ENCODE data around the gene RANBP1.

Gene RANBP1

DNA sequence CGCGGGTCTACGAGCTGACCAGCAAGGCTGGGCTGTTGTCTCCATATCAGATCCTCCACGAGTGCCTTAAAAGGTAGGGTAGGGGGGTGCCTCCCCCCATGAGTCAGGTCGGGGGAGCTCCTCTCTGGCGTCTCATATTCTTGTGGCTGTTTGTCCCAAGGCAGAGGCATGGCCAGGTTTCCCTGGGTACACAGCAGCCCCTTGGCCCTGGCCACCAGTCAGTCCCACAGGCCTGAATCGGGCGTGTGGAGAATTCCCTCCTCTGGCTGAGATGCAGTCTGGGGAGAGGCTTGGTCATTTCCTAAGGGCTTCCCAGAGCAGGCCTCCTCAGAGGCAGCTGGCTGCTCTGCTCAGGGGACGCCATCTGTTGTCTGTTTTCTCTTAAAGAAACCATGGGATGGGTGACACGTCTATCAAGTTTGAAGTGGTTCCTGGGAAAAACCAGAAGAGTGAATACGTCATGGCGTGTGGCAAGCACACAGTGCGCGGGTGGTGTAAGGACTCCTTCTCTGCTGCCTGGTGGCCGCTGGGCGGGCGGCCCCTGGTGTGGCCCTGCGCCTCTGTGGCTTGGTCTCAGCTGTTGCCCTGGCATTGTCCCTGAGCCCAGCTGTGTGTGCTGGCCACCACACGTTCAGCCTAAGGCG, 9.6 kb upstream of the RANBP1 start:
- DNase-seq (ENCODE audit: extremely low read depth, low read depth), result no peak
- TF ChIP-seq, protein P1, sequence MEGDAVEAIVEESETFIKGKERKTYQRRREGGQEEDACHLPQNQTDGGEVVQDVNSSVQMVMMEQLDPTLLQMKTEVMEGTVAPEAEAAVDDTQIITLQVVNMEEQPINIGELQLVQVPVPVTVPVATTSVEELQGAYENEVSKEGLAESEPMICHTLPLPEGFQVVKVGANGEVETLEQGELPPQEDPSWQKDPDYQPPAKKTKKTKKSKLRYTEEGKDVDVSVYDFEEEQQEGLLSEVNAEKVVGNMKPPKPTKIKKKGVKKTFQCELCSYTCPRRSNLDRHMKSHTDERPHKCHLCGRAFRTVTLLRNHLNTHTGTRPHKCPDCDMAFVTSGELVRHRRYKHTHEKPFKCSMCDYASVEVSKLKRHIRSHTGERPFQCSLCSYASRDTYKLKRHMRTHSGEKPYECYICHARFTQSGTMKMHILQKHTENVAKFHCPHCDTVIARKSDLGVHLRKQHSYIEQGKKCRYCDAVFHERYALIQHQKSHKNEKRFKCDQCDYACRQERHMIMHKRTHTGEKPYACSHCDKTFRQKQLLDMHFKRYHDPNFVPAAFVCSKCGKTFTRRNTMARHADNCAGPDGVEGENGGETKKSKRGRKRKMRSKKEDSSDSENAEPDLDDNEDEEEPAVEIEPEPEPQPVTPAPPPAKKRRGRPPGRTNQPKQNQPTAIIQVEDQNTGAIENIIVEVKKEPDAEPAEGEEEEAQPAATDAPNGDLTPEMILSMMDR (IDR thresholded peaks at IDR 0.05; ENCODE audit: low read depth, low read length), result no peak

DNA sequence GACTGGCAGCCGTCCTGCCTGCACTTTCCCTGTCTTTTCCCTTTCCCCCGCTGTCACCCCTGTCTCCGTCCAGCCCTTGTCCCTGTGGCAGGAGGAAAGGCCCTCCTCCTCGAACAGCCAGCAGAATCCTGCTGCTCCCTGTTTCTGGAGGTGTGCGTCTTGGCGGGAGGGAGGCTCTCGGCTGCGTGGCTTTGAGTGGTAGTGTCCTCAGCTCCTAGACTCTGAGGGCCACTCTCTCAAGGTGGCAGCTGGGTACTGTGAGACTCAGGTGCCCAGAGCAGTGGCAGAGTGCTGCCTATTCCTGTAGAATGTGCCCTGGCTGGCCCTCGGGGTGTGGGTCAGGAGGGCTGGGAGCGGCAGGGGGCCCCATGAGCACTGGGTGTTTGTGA, 9.1 kb upstream of the RANBP1 start:
- TF ChIP-seq, protein P1 (IDR thresholded peaks at IDR 0.05; ENCODE audit: low read depth, low read length), result no peak
- DNase-seq (ENCODE audit: extremely low read depth, low read depth), result no peak

DNA sequence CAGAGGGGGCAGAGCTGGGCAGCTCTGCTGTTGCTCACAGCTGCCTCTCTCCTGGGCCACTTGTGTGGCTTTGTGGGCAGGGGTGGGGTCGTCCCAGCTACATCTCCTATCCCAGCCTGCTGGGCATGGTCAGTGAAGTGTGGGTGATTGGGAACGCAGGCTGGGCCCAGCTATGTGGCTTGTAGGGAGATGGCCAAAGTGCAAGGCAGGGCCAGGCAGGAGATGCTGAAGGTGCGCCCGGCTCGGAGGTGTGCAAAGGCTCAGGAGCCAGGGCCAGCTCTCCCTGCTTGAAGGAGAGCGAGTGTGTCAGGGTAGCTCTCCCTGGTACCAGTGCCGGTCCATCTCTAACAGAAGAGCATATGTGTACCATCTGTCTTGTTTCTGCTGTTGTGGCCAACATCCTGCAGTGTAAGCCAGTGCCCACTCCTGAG, 8.4 kb upstream of the RANBP1 start:
- DNase-seq (ENCODE audit: extremely low read depth, low read depth), result no peak
- TF ChIP-seq, protein P1 (IDR thresholded peaks at IDR 0.05; ENCODE audit: low read depth, low read length), result no peak

DNA sequence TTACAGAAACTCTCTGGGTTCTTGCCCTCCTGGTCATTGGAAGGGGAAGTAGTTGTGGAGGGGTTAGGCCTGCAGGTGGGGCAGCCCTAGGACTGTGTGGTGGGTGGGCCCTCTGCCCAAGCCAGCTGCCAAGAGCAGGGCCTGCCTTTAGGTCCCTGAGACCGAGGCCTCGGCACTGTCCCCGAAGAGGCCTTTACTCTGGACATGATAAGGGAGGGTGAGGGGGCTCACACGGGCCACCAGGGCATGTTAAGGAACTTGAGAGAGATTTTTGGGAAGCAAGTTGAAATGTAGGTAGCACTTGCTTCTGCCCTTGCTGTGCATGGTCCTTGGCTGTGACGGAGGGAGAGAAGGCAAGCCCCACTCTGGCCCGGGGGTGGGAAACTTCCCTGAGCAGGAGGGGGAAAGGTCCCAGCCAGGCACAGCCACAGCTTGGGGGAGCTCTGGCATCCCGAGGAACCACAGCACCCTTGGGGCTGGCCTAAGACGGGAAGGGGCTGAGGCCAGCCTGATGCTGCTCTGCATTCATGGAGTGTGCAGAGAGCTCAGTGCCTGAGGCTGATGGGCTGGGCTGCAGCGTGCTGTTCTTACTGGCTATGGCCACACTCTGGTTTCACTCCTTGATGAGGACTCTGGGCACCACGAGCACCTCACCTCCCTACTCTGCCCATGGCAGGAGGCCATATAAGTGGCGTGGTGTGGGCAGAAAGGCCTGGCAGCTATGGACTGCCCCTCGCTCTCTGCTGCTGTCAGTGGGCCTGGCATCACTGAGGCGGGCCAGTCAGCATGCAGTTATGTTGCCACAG, 7.8 kb upstream of the RANBP1 start:
- DNase-seq (ENCODE audit: extremely low read depth, low read depth), result no peak
- TF ChIP-seq, protein P1 (IDR thresholded peaks at IDR 0.05; ENCODE audit: low read depth, low read length), result no peak

DNA sequence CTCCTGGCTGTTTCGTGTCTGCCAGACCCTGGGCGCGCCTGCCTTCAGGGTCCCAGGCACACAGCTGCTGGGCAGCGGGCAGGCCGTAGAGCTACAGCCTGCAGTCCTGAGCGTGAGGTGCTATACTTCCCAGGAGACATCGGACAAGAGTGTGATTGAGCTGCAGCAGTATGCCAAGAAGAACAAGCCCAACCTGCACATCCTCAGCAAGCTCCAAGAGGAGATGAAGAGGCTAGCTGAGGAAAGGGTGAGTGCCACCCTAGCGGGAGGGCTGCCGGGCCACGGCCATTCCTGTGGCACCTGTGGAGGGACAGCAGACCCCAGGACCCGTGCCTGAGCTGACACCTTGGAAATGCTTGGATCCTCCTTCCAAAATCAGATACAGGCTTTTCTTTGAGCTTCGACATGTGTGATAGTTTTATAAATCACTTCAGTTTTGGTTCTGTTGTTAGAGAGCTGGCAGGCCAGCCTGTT, 7.1 kb upstream of the RANBP1 start:
- TF ChIP-seq, protein P1 (IDR thresholded peaks at IDR 0.05; ENCODE audit: low read depth, low read length), result no peak
- DNase-seq (ENCODE audit: extremely low read depth, low read depth), result no peak

DNA sequence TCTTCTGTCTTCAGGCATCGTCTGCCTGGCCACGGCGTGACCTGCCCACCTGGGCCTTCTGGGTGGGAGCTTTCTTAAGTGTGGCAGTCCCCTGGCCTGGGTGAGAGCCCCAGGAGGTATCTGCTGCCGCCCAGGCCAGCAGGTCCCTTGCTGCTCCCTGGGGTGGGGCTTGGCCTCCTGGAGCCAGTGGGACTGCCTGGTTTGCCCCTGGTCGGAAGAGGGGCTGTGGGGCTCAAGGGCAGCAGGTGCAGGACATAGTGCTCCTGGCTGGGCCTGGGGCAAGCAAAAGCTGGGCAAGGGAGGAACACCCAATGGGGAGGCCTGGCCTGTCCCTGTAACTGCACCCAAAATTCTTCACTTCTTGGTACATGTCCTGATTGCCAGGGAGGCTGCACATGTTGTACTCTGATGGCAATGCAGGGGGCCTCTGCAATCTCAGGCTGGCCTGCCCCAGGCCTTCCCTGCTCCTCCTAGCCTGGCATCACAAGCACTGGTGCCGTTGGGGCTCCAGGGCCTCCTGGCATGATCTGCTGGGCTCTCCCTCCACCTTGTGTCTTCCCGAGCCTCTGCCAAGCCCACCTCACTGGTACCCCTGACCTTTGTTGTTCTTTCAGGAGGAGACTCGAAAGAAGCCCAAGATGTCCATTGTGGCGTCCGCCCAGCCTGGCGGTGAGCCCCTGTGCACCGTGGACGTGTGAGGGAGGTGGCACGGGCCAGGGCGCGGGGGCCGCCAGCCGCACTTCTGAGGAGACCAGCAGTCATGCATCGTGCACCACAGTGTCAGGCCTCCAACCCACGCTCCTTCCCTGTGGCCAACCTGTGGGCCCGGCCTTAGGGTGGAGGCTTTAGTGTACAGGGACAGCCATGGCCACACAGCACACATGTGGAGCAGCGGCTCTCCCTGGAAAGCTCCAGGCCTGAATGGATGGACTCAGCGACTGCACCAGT, 6.2 kb upstream of the RANBP1 start:
- TF ChIP-seq, protein P1 (IDR thresholded peaks at IDR 0.05; ENCODE audit: low read depth, low read length), result no peak
- DNase-seq (ENCODE audit: extremely low read depth, low read depth), result no peak
